Activated CD8-positive, alpha-beta memory T cell treated with anti-CD3 and anti-CD28 coated beads, Interleukin-2, amount 50 U/mL, for 1 hour (primary cell): Measurements from ENCODE around the gene ADAMTS4.

ENCODE experiments used
- DNase-seq: peaks from one replicate; pipeline ENCODE4 v3.0.0-alpha.2; 2020; ENCODE audit errors: extremely low read depth

ADAMTS4 gene

GRCh38 chr1:161174911-161175310, 23.9 kb downstream of the ADAMTS4 start:
- no peak for DNase-seq

- DNase-seq: no peak
Measured at GRCh38 chr1:161173711-161174110, 25.1 kb downstream of the ADAMTS4 start.

DNA sequence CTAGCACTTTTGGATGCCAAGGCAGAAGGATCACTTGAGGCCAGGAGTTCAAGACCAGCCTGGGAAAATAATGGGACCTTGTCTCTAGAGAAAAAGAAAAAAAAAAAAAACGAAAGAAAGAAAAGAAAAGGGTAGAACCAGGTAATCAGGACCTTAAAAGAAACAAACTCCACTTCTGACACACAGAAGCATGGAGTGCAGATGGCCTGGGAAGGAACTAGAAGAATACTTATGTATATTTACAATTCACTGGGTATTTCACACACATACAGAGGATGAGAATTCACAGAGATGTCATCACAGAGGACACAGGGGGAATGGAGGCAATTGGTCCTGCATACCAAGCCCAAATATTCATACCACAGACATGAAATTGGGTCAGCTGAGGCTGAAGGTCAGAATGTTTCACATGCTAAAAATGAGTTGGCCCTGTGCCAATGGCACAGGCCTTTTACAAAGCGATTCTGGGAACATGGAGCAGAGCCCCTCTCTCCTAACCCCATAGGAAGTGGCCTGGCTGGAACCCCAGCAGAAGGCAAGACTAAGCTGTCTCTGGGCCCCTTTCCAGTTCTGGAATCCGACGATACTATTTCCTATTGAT, 26.0 kb downstream of the ADAMTS4 start:
- no peak for DNase-seq

GRCh38 chr1:161172349-161172748, 26.5 kb downstream of the ADAMTS4 start:
- DNase-seq: no peak

GRCh38 chr1:161171696-161172095, 27.2 kb downstream of the ADAMTS4 start:
- DNase-seq: no peak

GRCh38 chr1:161171191-161171590, 27.7 kb downstream of the ADAMTS4 start:
- DNase-seq: no peak

DNA sequence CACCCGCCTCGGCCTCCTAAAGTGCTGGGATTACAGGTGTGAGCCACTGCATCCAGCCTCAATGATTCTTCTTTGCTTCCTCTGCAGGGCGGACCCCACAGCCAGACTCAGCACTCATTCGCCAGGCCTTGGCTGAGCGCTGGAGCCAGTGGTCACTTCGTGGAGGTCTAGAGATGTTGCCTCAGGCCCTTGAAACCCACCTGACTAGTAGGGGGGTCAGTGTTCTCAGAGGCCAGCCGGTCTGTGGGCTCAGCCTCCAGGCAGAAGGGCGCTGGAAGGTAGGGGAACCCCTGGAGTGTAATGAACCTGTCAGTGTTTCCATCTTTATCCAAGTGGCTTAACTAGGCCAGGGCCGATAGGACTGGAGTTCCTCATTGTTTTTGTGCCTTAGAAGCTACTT, 29.9 kb downstream of the ADAMTS4 start:
- no peak for DNase-seq

GRCh38 chr1:161166669-161167548, 31.9 kb downstream of the ADAMTS4 start:
- no peak for DNase-seq

GRCh38 chr1:161165742-161166668, 32.8 kb downstream of the ADAMTS4 start, which contains the start of gene PPOX:
TSS of gene PPOX (plus strand) at chr1:161166426. CDS start at chr1:161166848, 422 bp downstream.
- DNase-seq: peak; percentile 78

GRCh38 chr1:161164901-161165610, 33.8 kb downstream of the ADAMTS4 start:
- no peak for DNase-seq

DNA sequence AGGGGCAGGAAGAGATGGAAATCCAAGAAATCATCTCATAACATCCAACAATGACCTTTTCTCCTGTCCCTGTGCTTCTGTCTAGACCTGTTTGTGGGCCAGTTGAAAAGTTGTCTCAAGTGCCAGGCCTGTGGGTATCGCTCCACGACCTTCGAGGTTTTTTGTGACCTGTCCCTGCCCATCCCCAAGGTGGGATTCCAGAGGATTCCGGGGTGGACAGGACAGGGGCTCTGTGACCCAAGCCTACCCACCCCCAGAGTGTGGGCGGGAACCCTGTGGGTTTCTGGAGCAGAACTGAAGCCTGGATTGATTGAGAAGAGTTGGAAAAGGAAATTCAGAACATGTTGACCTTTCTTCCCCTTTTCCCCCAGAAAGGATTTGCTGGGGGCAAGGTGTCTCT, 35.1 kb downstream of the ADAMTS4 start:
- no peak for DNase-seq

DNA sequence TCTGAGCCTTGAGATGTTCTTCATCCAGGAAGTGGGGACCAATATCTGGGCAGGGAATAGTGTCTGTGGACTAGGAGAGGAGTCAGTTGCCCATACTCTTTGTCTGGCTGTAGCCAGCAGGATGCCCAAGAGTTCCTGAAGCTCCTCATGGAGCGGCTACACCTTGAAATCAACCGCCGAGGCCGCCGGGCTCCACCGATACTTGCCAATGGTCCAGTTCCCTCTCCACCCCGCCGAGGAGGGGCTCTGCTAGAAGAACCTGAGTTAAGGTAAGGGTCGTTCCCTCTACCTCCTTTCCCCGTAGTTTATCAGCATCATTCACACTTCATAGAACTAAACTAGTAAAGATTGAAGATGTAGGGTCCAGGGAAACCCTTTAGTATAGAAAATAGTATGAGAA, 36.0 kb downstream of the ADAMTS4 start:
- no peak for DNase-seq

GRCh38 chr1:161162052-161162451, 36.8 kb downstream of the ADAMTS4 start:
- DNase-seq: no peak

DNA sequence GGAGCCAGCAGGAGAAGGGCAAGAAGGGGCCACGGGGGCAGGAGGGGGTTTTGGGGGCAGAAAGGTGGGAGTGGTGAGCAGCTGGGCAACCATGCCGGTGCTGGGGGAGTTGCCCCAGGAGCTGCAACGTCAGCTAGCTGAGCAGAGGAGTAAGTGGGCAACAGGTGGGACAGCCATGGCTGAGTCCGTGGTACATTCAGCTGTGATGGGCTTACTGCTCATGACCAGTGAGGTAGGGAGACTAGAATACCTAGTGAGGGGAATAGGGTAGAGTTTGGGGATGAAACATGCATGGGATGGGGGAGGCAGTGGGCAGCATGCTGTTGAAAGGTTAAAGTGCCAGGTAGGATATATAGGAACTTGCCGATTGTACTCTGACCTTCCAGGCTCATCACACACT, 37.2 kb downstream of the ADAMTS4 start:
- no peak for DNase-seq

DNA sequence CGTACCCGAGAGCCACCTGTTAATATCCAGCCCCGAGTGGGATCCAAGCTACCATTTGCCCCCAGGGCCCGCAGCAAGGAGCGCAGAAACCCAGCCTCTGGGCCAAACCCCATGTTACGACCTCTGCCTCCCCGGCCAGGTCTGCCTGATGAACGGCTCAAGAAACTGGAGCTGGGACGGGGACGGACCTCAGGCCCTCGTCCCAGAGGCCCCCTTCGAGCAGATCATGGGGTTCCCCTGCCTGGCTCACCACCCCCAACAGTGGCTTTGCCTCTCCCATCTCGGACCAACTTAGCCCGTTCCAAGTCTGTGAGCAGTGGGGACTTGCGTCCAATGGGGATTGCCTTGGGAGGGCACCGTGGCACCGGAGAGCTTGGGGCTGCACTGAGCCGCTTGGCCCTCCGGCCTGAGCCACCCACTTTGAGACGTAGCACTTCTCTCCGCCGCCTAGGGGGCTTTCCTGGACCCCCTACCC, 38.1 kb downstream of the ADAMTS4 start:
- no peak for DNase-seq

DNA sequence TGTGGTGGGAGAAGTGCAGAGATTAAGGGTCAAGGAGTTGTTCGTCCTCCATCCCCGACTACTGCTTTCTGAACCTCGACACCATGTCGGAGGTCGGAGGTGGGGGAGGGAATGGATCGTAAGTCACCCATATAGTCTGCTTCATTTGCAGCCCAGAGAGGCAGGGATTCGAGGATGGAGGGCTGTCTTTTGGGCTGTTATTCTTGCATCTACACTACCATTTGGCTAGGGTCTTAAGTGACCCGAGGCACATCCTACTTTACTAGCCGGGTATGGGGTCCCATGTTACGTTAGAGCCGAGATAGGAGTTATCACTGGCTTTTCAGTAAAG, 39.0 kb downstream of the ADAMTS4 start:
- DNase-seq: no peak

GRCh38 chr1:161159087-161159912, 39.6 kb downstream of the ADAMTS4 start, which contains the start of gene USP21:
TSS of gene USP21 (plus strand) at chr1:161159500. CDS start at chr1:161160641, 1,141 bp downstream.
- DNase-seq: peak; percentile 73

GRCh38 chr1:161158316-161159010, 40.4 kb downstream of the ADAMTS4 start:
- no peak for DNase-seq

- no peak for DNase-seq
Measured at GRCh38 chr1:161157867-161158266, 41.0 kb downstream of the ADAMTS4 start.
